GM12878 (cell line): ENCODE data around the gene SLC5A11. TPM values are rescaled to one million over a fixed set of nuclear protein-coding genes. Genes with fewer than 3 reads are reported as not detected.

Experiments
- ATAC-seq: fragments of 200-7000 bp; cut with Tn5 transposase; 3 replicates; pipeline ENCODE4 v1.9.1; 2020; ENCODE audit warnings: mild to moderate bottlenecking, moderate library complexity
- BruUV-seq: library from RNA; stranded (reverse); fragments of 400-500 nt; replicated peaks from 2 replicates; lab custom pipeline; 2021; lab: Mats Ljungman, UMichigan
- CTCF ChIA-PET: fragments of 300-600 bp; sonication (Branson Sonifier 250); formaldehyde crosslinking; extraction: SDS; loops from one replicate; lab custom pipeline; 2021; ENCODE audit warnings: inconsistent platforms; lab: Yijun Ruan, JAX
- POLR2A ChIA-PET: fragments of 350-600 bp; formaldehyde crosslinking; extraction: SDS; loops from one replicate; lab custom pipeline; 2021; ENCODE audit warnings: inconsistent platforms; lab: Charles Lee
- RAD21 ChIA-PET: fragments of 300-600 bp; sonication (Branson Sonifier 250); formaldehyde crosslinking; loops from one replicate; lab custom pipeline; 2023; ENCODE audit warnings: antibody characterized with exemption; ENCODE audit not compliant: unreplicated experiment; lab: Charles Lee
- SMC1A ChIA-PET: fragments of 300-600 bp; sonication (Branson Sonifier 250); formaldehyde crosslinking; loops from one replicate; lab custom pipeline; 2023; ENCODE audit not compliant: unreplicated experiment, uncharacterized antibody; lab: Charles Lee
- DNase-seq: peaks from one replicate; pipeline ENCODE4 v3.0.0-alpha.2; 2011; ENCODE audit warnings: low read depth, low spot score
- FAIRE-seq: peaks from 3 replicates; lab custom pipeline; 2011; peaks lifted over from hg19 to GRCh38; lab: Jason Lieb, UNC
- H2AFZ ChIP-seq: 2 replicates; pipeline ENCODE4 v1.6.0; 2011; ENCODE audit warnings: low read depth, low read length, control low read depth; ENCODE audit not compliant: control insufficient read depth
- H3K27ac ChIP-seq: 2 replicates; pipeline ENCODE4 v1.5.1; 2011; ENCODE audit warnings: control low read depth; ENCODE audit not compliant: control insufficient read depth, insufficient read depth
- H3K27me3 ChIP-seq, 2 experiments: replicated peaks in 1 of 2; 2 replicates each; pipeline versions ENCODE4 v1.6.0 to v1.6.1; 2011; ENCODE audit warnings: low read length in 1 of 2; ENCODE audit not compliant: control insufficient read depth in 2 of 2, insufficient read depth in 2 of 2
- H3K36me3 ChIP-seq, 2 experiments: 2 replicates each; pipeline ENCODE4 v1.5.1; 2011; ENCODE audit warnings: low read length in 1 of 2; ENCODE audit not compliant: control insufficient read depth in 2 of 2, insufficient read depth in 2 of 2
- H3K4me1 ChIP-seq: 2 replicates; pipeline ENCODE4 v1.6.1; 2011; ENCODE audit warnings: mild to moderate bottlenecking, low read length, moderate library complexity, mixed read lengths; ENCODE audit not compliant: control insufficient read depth, insufficient read depth
- H3K4me2 ChIP-seq: 2 replicates; pipeline ENCODE4 v1.6.0; 2011; ENCODE audit warnings: control low read depth; ENCODE audit not compliant: control insufficient read depth, insufficient read depth
- H3K4me3 ChIP-seq: fragments of 200-600 bp; sonication (generic); 2 replicates; pipeline ENCODE4 v1.5.1; 2016
- H3K79me2 ChIP-seq: 2 replicates; pipeline ENCODE4 v1.6.0; 2011; ENCODE audit warnings: low read length; ENCODE audit not compliant: control insufficient read depth, insufficient read depth
- H3K9ac ChIP-seq: 2 replicates; pipeline ENCODE4 v1.8.0; 2011; ENCODE audit warnings: low read length, control low read depth, mixed read lengths; ENCODE audit not compliant: control insufficient read depth, insufficient read depth
- H3K9me3 ChIP-seq: replicated peaks from 3 replicates; pipeline ENCODE4 v1.5.1; 2011; ENCODE audit warnings: mild to moderate bottlenecking, low read length; ENCODE audit not compliant: control insufficient read depth, insufficient read depth
- H4K20me1 ChIP-seq: 2 replicates; pipeline ENCODE4 v1.6.0; 2011; ENCODE audit not compliant: control insufficient read depth, insufficient read depth
- CHD2 ChIP-seq: IDR thresholded peaks from 2 replicates; pipeline ENCODE4 v1.6.1; 2011; ENCODE audit warnings: low read depth, low read length, improper control_type of control experiment, borderline replicate concordance
- CREM ChIP-seq: IDR thresholded peaks from 2 replicates; pipeline ENCODE4 v1.6.1; 2014; ENCODE audit warnings: antibody characterized with exemption, low read depth
- E2F8 ChIP-seq: fragments of 450-650 bp; IDR thresholded peaks from 2 replicates; pipeline ENCODE4 v1.6.1; 2018; ENCODE audit warnings: mild to moderate bottlenecking, low read depth, moderate library complexity; ENCODE audit not compliant: partially characterized antibody
- FOXM1 ChIP-seq: IDR thresholded peaks from 2 replicates; pipeline ENCODE4 v1.6.1; 2012; ENCODE audit warnings: low read depth, mild to moderate bottlenecking, inconsistent platforms, low read length, moderate library complexity
- NBN ChIP-seq: fragments of 450-650 bp; IDR thresholded peaks from 2 replicates; pipeline ENCODE4 v1.6.1; 2016
- PBX3 ChIP-seq: IDR thresholded peaks from 2 replicates; pipeline ENCODE4 v1.6.1; 2011; ENCODE audit warnings: mild to moderate bottlenecking, low read depth, low read length, moderate library complexity; ENCODE audit not compliant: insufficient replicate concordance
- SIX5 ChIP-seq: IDR thresholded peaks from 2 replicates; pipeline ENCODE4 v1.6.1; 2011; ENCODE audit warnings: mild to moderate bottlenecking, low read depth, low read length, moderate library complexity; ENCODE audit not compliant: severe bottlenecking
- TBL1XR1 ChIP-seq: IDR thresholded peaks from 2 replicates; pipeline ENCODE4 v1.6.1; 2012; ENCODE audit warnings: low read depth, low read length, improper control_type of control experiment
- ZNF592 ChIP-seq: fragments of 450-650 bp; IDR thresholded peaks from 2 replicates; pipeline ENCODE4 v1.6.1; 2017; ENCODE audit warnings: mild to moderate bottlenecking, moderate library complexity
- WGBS: methylation state at CpG from one replicate; pipeline ENCODE4 v1.1.6; 2016; ENCODE audit warnings: low lambda C conversion rate; ENCODE audit not compliant: insufficient replicate concordance, insufficient coverage; ENCODE audit errors: missing lambda C conversion rate; 5-methylcytosine and 5-hydroxymethylcytosine counted together
- in situ Hi-C: fragments of 300-500 bp; cut with MboI; formaldehyde crosslinking; loops from 9 replicates; pipeline ENCODE4 v1.14.3; 2018; ENCODE audit warnings: mixed read lengths
- intact Hi-C: fragments of 100-400 bp; cut with micrococcal nuclease; formaldehyde crosslinking; loops from one replicate; pipeline ENCODE4 v1.14.2; 2022; ENCODE audit not compliant: unreplicated experiment
- polyA plus RNA-seq, 11 experiments: library from polyadenylated mRNA; depleted of rRNA in 4 of 11; unstranded in 6 of 11; stranded (reverse) in 5 of 11; fragments of >200 nt; fragmentation: Nextera tagmentation in 4 of 11; fragmentation: Illumina TruSeq in 1 of 11; extraction: Ambion mirVana in 4 of 11; extraction: Trizol in 1 of 11; gene quantifications; 1 replicate in 1 of 11; 2 replicates in 10 of 11; pipeline versions ENCODE4 v1.2.1 to v1.2.3, GENCODE V29; 2011 to 2016; ENCODE audit warnings: inconsistent platforms in 2 of 11, missing spikeins in 2 of 11, low read depth in 1 of 11
- total RNA-seq, 4 experiments: library from RNA; depleted of rRNA in 3 of 4; stranded (reverse); fragments of >200 nt in 3 of 4; fragmentation: Illumina TruSeq in 1 of 4; extraction: Trizol in 1 of 4; gene quantifications; 2 replicates each; pipeline versions ENCODE4 v1.2.1 to v1.2.3, GENCODE V29; 2013 to 2021

The SLC5A11 gene
- total and polyA plus RNA-seq, 10 of the 15 experiments (the other 5 are each of a cell fraction or from before 2014, with no cell fraction given) = 0.10 TPM; not detected in 9

GRCh38 chr16:24822974-24823373, 22.8 kb upstream of the SLC5A11 start:
- H3K4me2 ChIP-seq = no peak overlapping the region
- 96% methylated on average over 8 of the region's 8 CpGs for WGBS
- H2AFZ ChIP-seq = no peak overlapping the region
- no peaks in the 10 kb centered on the region for H3K4me1 ChIP-seq
- DNase-seq = no peak
- POLR2A ChIA-PET = no interaction called here
- H3K9me3 ChIP-seq = no peaks in the 10 kb centered on the region
- no peak overlapping the region for H3K4me3 ChIP-seq
- RAD21 ChIA-PET = no interaction called here
- SMC1A ChIA-PET = no interaction called here
- no TSS peak for BruUV-seq
- no peak for ATAC-seq
- H3K79me2 ChIP-seq = no peaks in the 10 kb centered on the region
- in situ Hi-C loops = no loop called here
- CTCF ChIA-PET = no interaction called here
- no peaks in the 10 kb centered on the region for H4K20me1 ChIP-seq
- intact Hi-C loops = no loop called here
- no peak for TF ChIP-seq CREM
- TF ChIP-seq SIX5 = no peak
- no peak for TF ChIP-seq E2F8
- TF ChIP-seq ZNF592 = no peak
- TF ChIP-seq NBN = no peak
- no peak for TF ChIP-seq FOXM1
- TF ChIP-seq CHD2 = no peak
- no peak for TF ChIP-seq TBL1XR1
- no peak for TF ChIP-seq PBX3
- TF ChIP-seq, all 136 proteins: peak for 0
- no peak for FAIRE-seq
- no peak overlapping the region for H3K9ac ChIP-seq
- no peaks in the 10 kb centered on the region for H3K27me3 ChIP-seq
- H3K27ac ChIP-seq = no peak overlapping the region
- peaks cover 14 to 36% of the 10 kb centered on the region in 2 experiments; a peak in 3 of 4 replicates for H3K36me3 ChIP-seq
